HG03103 (cell line): Measurements from ENCODE around the gene ARMH3.

Experiments used
- ATAC-seq: cut with Tn5 transposase; IDR thresholded peaks from one replicate; pipeline ENCODE4 v1.9.1; 2021; ENCODE audit warnings: low read depth; ENCODE audit not compliant: unreplicated experiment

Gene ARMH3, protein sequence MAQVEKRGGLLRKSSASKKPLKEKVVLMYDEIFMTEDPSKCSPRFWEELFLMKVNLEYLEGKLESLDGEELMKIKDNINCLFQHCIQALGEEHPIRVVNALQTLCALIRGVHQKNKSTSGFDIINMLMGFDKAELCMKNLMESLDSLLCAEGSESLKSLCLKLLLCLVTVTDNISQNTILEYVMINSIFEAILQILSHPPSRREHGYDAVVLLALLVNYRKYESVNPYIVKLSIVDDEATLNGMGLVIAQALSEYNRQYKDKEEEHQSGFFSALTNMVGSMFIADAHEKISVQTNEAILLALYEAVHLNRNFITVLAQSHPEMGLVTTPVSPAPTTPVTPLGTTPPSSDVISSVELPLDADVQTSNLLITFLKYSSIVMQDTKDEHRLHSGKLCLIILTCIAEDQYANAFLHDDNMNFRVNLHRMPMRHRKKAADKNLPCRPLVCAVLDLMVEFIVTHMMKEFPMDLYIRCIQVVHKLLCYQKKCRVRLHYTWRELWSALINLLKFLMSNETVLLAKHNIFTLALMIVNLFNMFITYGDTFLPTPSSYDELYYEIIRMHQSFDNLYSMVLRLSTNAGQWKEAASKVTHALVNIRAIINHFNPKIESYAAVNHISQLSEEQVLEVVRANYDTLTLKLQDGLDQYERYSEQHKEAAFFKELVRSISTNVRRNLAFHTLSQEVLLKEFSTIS

DNA sequence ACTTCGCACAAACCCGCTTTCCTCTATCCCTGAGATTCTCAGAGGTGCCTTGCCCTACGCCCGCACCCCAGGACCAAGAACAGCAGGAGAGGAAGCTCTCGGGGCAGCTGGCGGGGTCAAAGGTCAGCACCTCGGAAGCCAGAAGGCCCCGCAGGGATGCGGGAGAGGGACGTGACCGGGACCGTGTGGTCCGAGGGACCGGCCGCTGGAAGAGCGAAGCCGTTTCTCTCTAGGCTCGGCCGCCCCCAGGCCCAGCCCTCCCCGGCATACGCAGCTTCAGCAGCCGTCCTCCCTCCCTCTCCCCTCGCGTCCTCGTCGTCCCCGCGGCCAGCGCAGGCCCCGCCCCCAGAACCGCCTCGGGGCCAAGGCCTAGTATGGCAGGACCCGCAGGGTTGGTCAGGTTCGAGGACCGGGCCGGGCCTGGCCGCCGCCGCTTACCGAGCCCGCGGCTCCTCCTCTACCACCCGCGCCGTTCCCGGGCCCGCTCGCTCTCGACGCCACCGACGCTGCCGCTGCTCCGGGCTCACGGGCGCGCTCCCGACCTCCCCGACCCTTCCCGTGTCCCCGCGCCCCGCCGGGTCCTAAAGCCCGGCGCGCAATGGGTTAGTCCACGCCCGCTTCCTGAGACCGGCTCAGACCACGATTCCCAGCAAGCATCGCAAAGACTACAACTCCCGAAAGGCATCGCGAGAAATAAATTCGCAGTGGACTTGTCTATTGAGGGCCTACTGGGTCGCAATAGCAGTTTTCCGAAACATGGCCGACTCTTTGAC is at the start of gene ARMH3:
Gene ARMH3 (minus strand): TSS at position 527 of the 773 bp plus-strand sequence. CDS start 16,059 bp downstream, outside the sequence.
- peak; percentile 80 for ATAC-seq

DNA sequence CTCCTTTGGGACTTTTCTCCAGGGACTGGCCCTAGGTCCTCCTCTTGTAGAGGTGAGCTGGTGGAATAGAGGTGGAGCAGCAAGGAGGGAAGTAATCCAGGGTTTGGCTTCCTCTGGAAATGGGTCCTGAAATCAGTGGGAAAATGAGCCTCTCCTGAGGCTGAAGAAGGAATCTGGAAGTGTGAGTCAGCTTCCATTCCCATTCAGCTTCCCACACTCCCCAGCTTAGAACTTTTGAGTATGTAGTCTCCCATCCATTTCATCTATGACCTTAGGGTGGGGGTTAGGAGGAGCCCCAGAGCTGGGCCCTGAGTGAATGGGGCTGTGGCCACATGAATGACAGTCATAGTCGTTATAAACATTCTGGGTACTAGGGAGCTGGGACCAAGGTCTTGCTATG is 46.4 kb upstream of the ARMH3 start:
- ATAC-seq, result no peak

DNA sequence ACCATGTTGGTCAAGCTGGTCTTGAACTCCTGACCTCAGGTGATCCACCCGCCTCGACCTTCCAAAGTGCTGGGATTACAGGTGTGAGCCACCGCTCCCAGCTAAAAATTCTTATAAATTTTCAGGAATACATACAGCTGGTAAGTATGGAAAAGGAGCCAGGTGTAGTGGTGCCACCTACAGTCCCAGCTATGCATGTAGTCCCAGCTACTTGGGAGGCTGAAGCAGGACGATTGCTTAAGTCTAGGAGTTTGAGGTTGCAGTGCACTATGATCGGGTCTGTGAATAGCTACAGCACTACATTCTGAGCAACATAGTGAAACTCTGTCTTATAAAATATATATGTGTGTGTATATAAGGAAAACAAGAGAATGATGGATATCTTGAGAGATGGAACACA is 45.2 kb upstream of the ARMH3 start:
- ATAC-seq, result no peak

DNA sequence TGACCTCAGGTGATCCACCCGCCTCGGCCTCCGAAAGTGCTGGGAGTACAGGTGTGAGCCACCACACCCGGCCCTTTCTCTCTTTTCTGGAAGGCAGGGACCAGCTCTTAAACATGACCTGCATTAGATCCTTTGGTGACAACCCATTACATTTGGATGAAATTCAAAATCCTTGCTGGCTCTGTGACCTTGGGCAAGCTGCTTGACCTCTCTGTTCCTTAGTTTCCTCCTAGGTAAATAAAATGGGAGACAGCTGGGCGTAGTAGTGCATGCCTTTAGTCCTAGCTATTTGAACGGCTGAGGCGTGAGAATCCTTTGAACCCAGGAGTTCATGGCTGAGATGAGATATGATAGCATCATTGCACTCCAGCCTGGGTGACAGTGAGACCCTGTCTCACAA is 40.5 kb upstream of the ARMH3 start:
- ATAC-seq, result no peak

DNA sequence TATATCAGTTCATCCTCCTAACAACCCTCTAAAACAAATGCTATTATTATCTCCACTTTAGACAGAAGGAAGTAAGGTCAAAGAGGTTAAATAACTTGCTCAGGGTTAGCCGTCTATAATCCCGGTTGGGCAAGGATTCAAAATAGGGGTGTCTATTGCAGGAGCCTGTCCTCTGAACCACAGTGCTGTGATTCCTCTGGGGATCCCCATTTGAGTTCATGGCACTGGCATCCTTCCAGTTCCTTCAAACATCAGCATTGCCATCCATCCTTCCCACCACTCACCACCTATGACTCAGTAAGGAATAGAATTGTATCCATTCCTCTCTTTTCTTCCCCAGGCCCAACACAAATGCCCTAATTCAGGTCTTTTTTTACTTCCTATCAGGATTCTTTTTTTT is 34.8 kb upstream of the ARMH3 start:
- no peak for ATAC-seq

DNA sequence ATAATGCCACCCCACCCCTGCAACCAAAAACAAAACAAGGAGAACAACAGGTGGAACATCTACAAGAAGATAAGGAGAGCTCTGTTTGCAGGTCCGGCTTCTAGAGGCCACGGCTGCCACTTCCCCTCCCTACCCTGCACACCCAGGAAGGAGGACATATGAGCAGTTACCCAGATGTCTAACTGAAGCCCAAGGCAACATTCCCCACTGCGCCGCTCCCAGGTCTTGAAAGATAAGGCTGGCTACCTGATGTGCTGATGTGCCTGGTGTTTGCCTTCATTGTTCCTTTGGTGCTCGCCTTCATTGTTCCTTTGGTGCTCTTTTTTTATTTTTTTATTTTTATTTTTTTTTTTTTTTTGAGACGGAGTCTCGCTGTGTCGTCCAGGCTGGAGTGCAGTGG is 30.2 kb upstream of the ARMH3 start:
- ATAC-seq, result no peak

DNA sequence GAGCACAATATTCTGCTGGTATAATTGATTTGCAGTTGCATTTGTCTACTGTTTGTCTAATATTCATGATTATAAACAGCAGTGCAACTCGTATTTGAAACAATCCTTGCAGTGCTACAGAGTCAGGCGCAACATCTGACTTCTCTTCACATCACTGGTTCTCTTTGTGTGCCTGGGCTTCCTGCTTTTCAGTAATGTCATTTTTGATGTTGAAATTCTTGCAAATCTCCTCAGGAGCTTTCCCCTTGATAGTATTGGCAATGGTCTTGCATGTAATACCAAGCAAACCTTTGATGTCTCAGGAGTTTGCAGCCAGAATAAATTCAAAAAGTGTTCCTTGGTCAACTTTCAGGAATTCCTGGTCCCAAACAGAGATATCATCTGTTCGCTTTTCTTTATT is 29.4 kb upstream of the ARMH3 start:
- ATAC-seq, result no peak

DNA sequence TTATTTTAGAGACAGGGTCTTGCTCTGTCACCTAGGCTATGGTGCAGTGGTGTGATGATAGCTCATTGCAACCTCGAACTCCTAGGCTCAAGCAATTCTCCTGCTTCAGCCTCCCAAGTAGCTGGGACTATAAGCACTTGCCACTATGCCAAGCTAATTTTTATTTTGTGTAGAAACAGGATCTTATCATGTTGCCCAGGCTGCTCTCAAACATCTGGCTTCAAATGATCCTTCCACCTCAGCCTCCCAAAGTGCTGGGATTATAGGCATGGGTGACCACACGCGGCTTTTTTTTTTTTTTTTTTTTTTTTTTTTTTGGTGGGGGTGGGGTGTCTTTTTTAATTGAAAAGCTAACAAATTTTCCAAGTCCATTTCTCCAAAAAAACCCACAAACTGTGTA is 27.6 kb upstream of the ARMH3 start:
- no peak for ATAC-seq

DNA sequence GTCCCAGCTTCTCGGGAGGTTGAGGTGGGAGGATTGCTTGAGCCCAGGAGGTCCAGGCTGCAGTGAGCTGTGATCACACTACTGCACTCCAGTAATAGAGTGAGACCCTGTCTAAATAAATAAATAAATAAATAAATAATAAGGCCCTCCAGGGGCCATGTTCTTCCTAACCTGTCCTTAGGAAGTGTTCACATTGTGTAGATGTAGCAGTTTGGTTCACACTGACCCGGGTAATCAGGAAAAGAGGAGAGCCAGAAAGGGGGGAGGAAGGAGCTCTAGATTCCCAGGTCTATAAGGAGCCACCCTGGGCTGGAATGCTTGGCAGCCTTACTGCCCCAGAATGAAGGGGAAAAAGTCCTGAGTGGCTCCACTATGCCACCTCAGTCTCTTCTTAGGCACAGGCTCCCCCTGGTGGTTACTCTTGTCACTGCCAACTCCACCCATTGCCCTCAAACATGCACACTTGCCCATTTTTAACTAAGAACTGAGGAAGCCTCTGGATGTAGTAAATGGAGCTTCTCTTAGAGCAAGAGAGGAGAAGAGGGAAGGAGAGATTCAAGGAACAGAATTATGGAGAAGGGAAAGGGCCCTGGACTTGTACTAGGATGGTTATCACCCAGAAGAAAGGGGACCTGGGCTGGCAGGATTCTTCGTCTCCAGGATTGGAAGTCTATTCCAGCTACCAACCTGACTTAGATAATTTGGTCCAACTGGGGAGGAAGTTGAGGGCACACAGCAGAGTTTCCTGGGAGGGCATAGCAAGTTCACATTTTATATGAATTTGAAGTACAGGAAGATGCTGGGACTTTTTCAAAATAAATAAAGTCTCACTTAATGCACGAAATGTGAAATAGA is 16.9 kb upstream of the ARMH3 start:
- no peak for ATAC-seq

DNA sequence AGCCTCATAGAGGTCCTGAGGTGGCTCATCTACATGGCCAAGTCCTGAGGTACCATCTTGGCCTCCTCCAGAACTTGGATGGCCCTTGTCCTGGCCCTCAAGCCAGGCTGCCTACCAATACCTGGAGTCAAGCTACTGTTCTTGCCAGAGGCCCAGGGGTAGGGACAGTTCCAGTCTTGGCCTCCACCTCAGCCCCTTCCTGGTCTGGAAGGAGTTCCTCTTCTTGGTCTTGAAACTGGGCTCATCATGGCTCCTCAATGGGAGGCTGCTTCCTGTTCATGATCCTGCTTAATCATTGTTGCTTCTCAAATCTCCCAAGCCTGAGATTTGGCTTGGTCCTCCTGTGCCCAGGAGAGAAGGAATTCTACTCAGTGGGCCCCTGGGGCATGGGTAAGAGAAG is 13.1 kb upstream of the ARMH3 start:
- ATAC-seq, result no peak

DNA sequence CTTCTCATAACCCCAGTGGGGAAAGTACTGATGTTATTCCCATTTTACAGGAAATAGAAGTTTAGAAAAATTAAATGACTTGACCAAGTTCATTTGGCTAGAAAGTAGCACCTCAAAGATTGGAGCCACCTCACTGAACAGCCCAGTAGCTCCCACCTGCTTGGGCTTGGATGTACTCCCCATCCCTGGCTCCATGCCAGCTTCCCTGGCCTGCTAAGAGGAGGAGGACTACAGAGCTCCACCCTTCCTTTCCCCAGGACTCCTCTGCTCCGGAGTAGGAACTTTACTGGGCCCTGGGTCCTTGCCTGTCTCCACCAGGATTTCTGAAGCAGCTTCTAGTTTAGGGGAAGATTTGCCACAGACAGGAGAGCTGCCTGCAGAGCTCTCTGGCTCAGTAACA is 12.2 kb upstream of the ARMH3 start:
- ATAC-seq, result no peak

DNA sequence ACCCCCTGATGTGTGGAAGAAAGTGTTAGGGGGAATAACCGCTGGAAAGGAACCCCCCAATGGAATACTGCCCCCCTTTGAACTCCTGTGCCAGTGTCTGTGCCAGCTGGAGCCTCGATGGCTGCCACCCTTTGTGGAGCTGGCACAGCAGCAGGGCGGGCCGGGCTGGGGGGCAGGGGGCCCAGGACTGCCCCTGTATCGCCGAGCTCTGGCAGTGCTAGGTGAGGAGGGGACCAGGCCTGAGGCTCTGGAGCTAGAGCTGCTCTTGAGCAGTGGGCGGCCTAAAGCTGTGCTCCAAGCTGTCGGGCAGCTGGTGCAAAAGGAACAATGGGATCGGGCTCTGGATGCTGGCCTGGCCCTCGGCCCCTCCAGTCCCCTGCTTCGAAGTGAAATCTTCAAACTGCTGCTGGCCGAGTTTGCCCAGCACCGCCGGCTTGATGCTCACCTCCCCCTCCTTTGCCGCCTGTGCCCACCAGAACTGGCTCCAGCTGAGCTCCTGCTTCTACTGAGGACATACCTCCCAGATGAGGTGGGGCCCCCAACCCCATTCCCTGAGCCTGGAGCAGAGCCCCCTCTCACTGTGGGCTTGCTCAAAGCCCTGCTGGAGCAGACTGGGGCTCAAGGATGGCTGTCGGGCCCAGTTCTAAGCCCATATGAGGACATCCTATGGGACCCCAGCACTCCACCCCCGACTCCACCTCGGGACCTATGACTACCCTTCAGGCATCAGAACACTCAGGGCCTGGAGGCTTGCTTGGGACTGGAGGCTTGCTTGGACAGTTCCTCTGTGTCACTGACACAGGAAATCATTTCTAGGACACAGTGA is 11.3 kb upstream of the ARMH3 start:
- no peak for ATAC-seq

DNA sequence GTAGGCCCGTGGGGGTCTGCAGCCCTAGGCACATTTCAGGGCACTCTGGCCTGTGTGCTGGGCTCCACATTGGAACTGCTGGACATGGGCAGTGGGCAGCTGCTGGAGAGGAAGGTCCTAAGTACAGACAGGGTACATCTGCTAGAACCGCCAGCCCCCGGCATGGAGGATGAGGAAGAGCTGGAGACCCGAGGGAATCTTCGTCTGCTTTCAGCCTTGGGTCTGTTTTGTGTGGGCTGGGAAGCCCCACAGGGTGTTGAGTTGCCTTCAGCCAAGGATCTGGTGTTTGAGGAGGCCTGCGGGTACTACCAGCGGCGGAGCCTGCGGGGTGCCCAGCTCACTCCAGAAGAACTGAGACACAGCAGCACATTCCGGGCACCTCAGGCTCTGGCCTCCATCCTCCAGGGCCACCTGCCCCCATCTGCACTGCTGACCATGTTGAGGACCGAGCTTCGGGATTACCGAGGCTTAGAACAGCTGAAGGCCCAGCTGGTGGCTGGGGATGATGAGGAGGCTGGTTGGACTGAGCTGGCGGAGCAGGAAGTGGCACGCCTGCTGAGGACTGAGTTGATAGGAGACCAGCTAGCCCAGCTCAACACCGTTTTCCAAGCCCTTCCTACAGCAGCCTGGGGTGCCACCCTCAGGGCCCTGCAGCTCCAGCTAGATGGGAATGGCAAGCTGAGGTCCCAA is 10.6 kb upstream of the ARMH3 start:
- no peak for ATAC-seq

DNA sequence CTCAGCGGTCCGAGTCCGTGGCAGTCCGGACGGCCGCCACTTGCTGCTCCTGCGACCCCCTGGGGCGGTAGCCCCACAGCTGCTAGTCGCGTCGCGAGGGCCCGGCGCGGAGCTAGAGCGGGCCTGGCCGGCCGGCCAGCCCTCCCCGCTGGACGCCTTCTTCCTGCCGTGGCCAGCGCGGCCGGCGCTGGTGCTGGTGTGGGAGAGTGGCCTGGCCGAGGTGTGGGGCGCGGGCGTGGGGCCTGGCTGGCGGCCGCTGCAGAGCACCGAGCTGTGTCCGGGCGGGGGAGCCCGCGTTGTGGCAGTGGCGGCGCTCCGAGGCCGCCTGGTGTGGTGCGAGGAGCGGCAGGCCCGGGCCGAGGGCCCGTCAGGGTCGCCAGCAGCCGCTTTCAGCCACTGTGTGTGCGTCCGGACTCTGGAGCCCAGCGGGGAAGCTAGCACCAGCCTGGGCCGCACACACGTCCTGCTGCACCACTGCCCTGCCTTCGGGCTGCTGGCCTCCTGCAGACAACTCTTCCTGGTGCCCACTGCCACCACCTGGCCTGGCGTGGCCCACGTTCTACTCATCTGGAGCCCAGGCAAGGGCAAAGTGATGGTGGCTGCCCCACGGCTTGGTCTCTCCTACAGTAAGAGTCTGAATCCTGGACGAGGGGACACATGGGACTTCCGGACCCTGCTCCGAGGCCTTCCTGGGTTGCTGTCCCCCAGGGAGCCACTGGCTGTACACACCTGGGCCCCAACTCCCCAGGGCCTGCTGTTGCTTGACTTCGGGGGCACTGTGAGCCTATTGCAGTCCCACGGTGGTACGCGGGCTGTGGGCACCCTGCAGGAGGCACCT is 9.8 kb upstream of the ARMH3 start:
- peak; percentile 14 for ATAC-seq

DNA sequence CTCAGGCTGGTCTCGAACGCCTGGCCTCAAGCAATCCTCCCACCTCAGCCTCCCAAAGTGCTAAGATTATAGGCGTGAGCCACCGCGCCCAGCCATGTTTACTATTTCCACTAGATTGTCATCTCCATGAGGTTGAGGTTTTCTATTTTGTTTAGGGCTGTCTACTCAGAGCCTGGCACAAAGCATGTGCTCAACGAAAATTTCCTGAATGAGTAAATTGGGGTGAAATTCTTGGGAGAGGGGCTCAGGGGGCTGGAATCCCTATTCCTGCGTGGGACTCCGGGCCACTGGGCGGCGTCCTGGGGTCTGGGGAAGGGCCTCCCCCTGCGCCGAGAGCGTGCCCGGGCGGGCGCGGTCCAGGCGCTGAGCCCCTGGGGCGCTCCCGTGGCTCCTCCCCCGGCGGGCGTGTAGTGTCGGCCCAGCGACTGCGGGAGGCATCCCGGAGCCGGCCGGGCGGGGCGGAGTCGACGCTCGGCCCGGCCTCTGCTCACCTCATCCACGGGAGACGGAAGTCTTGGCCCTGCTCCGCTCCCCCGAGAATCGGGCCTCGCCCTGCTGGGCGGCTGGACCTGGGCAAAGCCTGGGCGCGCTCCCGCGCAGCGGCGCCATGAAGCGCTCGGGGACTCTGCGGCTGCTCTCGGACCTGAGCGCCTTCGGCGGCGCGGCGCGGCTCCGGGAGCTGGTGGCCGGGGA is 9.0 kb upstream of the ARMH3 start, which contains the start of gene HPS6:
Gene HPS6 (plus strand): TSS at position 482 of the 693 bp plus-strand sequence. CDS start 126 bp downstream, at position 608.
- peak; percentile 92 for ATAC-seq

DNA sequence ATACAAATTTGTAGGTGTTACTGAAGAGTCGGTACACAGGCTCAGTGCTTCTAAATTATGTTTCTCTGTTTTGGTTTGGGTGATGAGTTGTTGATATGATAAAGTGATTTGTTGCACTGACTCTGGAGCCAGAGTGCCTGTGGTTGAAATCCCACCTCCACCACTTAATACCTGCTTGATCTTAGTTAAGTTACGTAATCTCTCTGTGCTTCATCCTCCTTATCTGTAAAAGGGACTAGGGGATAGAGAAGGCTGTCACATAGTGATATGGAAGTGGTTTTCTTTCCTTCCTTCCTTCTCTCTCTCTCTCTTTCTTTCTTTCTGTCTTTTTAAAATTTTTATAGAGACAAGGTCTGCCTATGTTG is 8.5 kb upstream of the ARMH3 start:
- ATAC-seq, result no peak

DNA sequence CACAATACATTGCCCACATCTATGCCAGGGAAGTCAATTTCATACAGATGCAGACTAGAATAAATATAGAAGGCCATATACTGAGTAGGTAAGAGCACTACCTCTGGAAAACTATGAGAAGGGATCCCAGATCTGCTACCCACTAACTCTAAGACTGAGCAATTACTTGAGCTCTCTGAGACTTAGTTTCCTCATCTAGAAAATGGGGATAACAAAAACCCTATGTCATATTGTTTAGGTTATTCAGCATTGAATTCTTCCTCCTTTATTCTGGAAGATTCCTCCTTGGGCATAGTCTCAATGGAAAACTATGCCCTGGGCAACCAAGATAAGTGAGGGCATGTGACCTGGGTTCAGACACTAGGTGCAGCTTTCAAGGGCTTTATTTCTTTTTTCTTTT is 4.0 kb upstream of the ARMH3 start:
- ATAC-seq, result no peak
